H1 (cell line): ENCODE measurements around the gene ANKRD6. TPM values are rescaled to one million over a fixed set of nuclear protein-coding genes. Genes with fewer than 3 reads are reported as not detected.

Source experiments
- CTCF ChIA-PET: fragments of 300-600 bp; sonication (Branson Sonifier 250); formaldehyde crosslinking; loops from one replicate; lab custom pipeline; 2021; ENCODE audit not compliant: partially characterized antibody; lab: Charles Lee
- POLR2A ChIA-PET: fragments of 300-600 bp; sonication (Branson Sonifier 250); formaldehyde crosslinking; loops from one replicate; lab custom pipeline; 2021; ENCODE audit warnings: inconsistent platforms; ENCODE audit not compliant: partially characterized antibody; lab: Charles Lee
- DNase-seq, 2 experiments: peaks; one replicate each; pipeline versions ENCODE4 v3.0.0 to v3.0.0-alpha.2; 2010 to 2022; ENCODE audit warnings: low spot score in 2 of 2, low read depth in 1 of 2, mixed read lengths in 1 of 2
- FAIRE-seq: peaks from 2 replicates; lab custom pipeline; 2011; peaks lifted over from hg19 to GRCh38; lab: Jason Lieb, UNC
- H2AFZ ChIP-seq: 2 replicates; pipeline ENCODE4 v1.8.1; 2012; ENCODE audit warnings: low read length, inconsistent platforms
- H2AK5ac ChIP-seq: 2 replicates; pipeline ENCODE4 v1.6.1; 2013; ENCODE audit warnings: low read depth, low read length
- H2BK120ac ChIP-seq: replicated peaks from 2 replicates; pipeline ENCODE3; 2013; ENCODE audit warnings: low read depth, low read length, inconsistent platforms
- H2BK12ac ChIP-seq: 2 replicates; pipeline ENCODE4 v1.6.1; 2013; ENCODE audit warnings: low read depth, low read length
- H2BK15ac ChIP-seq: 2 replicates; pipeline ENCODE4 v1.6.1; 2013; ENCODE audit warnings: low read length
- H2BK20ac ChIP-seq: 2 replicates; pipeline ENCODE4 v1.6.1; 2013; ENCODE audit warnings: low read length
- H2BK5ac ChIP-seq: 2 replicates; pipeline ENCODE4 v1.6.1; 2013; ENCODE audit warnings: low read depth, low read length
- H3K14ac ChIP-seq: 2 replicates; pipeline ENCODE4 v1.6.1; 2013; ENCODE audit warnings: inconsistent platforms; ENCODE audit not compliant: insufficient read length
- H3K18ac ChIP-seq: 2 replicates; pipeline ENCODE4 v1.6.1; 2013; ENCODE audit warnings: low read length; ENCODE audit errors: extremely low read depth
- H3K23ac ChIP-seq: 2 replicates; pipeline ENCODE4 v1.6.1; 2013; ENCODE audit warnings: inconsistent platforms; ENCODE audit not compliant: insufficient read length
- H3K23me2 ChIP-seq: 2 replicates; pipeline ENCODE4 v1.6.1; 2013; ENCODE audit warnings: low read depth, low read length
- H3K27ac ChIP-seq: 2 replicates; pipeline ENCODE4 v1.6.1; 2011; ENCODE audit warnings: low read depth, low read length, inconsistent platforms
- H3K27me3 ChIP-seq, 4 experiments: replicated peaks in 1 of 4; 1 replicate in 1 of 4; 2 replicates in 3 of 4; pipeline versions ENCODE4 v1.6.1 to v1.8.1; 2011 to 2013; ENCODE audit warnings: low read length in 3 of 4, mild to moderate bottlenecking in 3 of 4, inconsistent platforms in 2 of 4, mixed read lengths in 2 of 4, moderate library complexity in 1 of 4; ENCODE audit not compliant: control insufficient read depth in 3 of 4, insufficient read depth in 3 of 4; ENCODE audit errors: extremely low read depth in 1 of 4
- H3K36me3 ChIP-seq, 4 experiments: 2 replicates each; pipeline versions ENCODE4 v1.6.1 to v1.8.1; 2011 to 2013; ENCODE audit warnings: mild to moderate bottlenecking in 4 of 4, low read length in 3 of 4, moderate library complexity in 2 of 4, control low read depth in 1 of 4, inconsistent platforms in 1 of 4; ENCODE audit not compliant: insufficient read depth in 4 of 4, control insufficient read depth in 2 of 4
- H3K4ac ChIP-seq: replicated peaks from 2 replicates; pipeline ENCODE3; 2013; ENCODE audit warnings: low read length, low read depth, mixed read lengths, inconsistent platforms; ENCODE audit not compliant: insufficient read length
- H3K4me1 ChIP-seq, 4 experiments: replicated peaks in 1 of 4; 1 replicate in 1 of 4; 2 replicates in 3 of 4; pipeline versions ENCODE4 v1.6.1 to v1.8.1; 2011 to 2013; ENCODE audit warnings: low read length in 3 of 4, inconsistent platforms in 2 of 4, mixed read lengths in 1 of 4; ENCODE audit not compliant: insufficient read depth in 4 of 4, control insufficient read depth in 3 of 4
- H3K4me2 ChIP-seq, 2 experiments: 2 replicates each; pipeline versions ENCODE4 v1.6.1 to v1.8.1; 2011 to 2013; ENCODE audit warnings: low read depth in 2 of 2, low read length in 2 of 2, control low read depth in 1 of 2, inconsistent platforms in 1 of 2, mild to moderate bottlenecking in 1 of 2; ENCODE audit not compliant: insufficient read depth in 1 of 2
- H3K4me3 ChIP-seq, 4 experiments: fragments of 200-600, 300-600 bp in 1 of 4; sonication (generic), shearing (Covaris generic), sonication (Bioruptor Twin) in 1 of 4; 2 replicates each; pipeline versions ENCODE4 v1.5.1 to v1.8.1; 2011 to 2016; ENCODE audit warnings: low read length in 4 of 4, low read depth in 3 of 4, control low read depth in 2 of 4, inconsistent platforms in 2 of 4, mild to moderate bottlenecking in 2 of 4, mixed read lengths in 1 of 4, moderate library complexity in 1 of 4; ENCODE audit not compliant: insufficient read depth in 2 of 4; ENCODE audit errors: extremely low read depth in 1 of 4
- H3K56ac ChIP-seq: replicated peaks from 2 replicates; pipeline ENCODE3; 2013; ENCODE audit warnings: low read depth, mild to moderate bottlenecking, mixed read lengths, low read length, inconsistent platforms; ENCODE audit not compliant: insufficient read length
- H3K79me1 ChIP-seq: 2 replicates; pipeline ENCODE4 v1.6.1; 2013; ENCODE audit warnings: low read depth, low read length, control low read depth
- H3K79me2 ChIP-seq, 2 experiments: 2 replicates each; pipeline versions ENCODE4 v1.6.1 to v1.8.1; 2012 to 2013; ENCODE audit warnings: low read length in 2 of 2, mild to moderate bottlenecking in 2 of 2, inconsistent platforms in 1 of 2; ENCODE audit not compliant: insufficient read depth in 2 of 2, control insufficient read depth in 1 of 2
- H3K9ac ChIP-seq, 4 experiments: replicated peaks in 1 of 4; 1 replicate in 1 of 4; 2 replicates in 3 of 4; pipeline versions ENCODE4 v1.6.1 to v1.8.1; 2011 to 2013; ENCODE audit warnings: low read depth in 3 of 4, low read length in 3 of 4, control low read depth in 2 of 4, mild to moderate bottlenecking in 2 of 4, moderate library complexity in 2 of 4, inconsistent platforms in 1 of 4; ENCODE audit errors: extremely low read depth in 1 of 4
- H3K9me3 ChIP-seq, 2 experiments: 2 replicates each; pipeline versions ENCODE4 v1.6.1 to v1.8.1; 2012 to 2013; ENCODE audit warnings: mild to moderate bottlenecking in 2 of 2, moderate library complexity in 2 of 2, control low read depth in 1 of 2, inconsistent platforms in 1 of 2, low read depth in 1 of 2, low read length in 1 of 2, mixed read lengths in 1 of 2; ENCODE audit not compliant: insufficient read depth in 2 of 2
- H4K20me1 ChIP-seq, 2 experiments: replicated peaks in 1 of 2; 2 replicates each; pipeline versions ENCODE3 to v1.8.1; 2011 to 2013; ENCODE audit warnings: inconsistent platforms in 2 of 2, low read length in 2 of 2, mild to moderate bottlenecking in 1 of 2; ENCODE audit not compliant: insufficient read depth in 2 of 2, control insufficient read depth in 1 of 2
- H4K5ac ChIP-seq: 2 replicates; pipeline ENCODE4 v1.6.1; 2013; ENCODE audit warnings: low read length, low read depth, mixed read lengths, inconsistent platforms; ENCODE audit not compliant: insufficient read length
- H4K8ac ChIP-seq: 2 replicates; pipeline ENCODE4 v1.8.0; 2013; ENCODE audit warnings: mild to moderate bottlenecking, moderate library complexity, low read length, inconsistent platforms; ENCODE audit not compliant: insufficient read depth; ENCODE audit errors: extremely low read depth
- H4K91ac ChIP-seq: replicated peaks from 2 replicates; pipeline ENCODE3; 2013; ENCODE audit warnings: low read length, mixed read lengths, inconsistent platforms; ENCODE audit not compliant: insufficient read length
- ASH2L ChIP-seq: fragments of 200-600, 300-600 bp; sonication (generic); IDR thresholded peaks from one replicate; pipeline ENCODE4 v1.7.1; 2017; ENCODE audit warnings: low read length
- ATF2 ChIP-seq: IDR thresholded peaks from 2 replicates; pipeline ENCODE4 v1.6.1; 2012; ENCODE audit warnings: low read length, inconsistent platforms
- CHD2 ChIP-seq: IDR thresholded peaks from 2 replicates; pipeline ENCODE4 v1.6.1; 2012; ENCODE audit warnings: low read length, improper control_type of control experiment
- CREB1 ChIP-seq: IDR thresholded peaks from 2 replicates; pipeline ENCODE4 v1.6.1; 2012; ENCODE audit warnings: inconsistent platforms
- GABPA ChIP-seq: IDR thresholded peaks from 2 replicates; pipeline ENCODE4 v1.6.1; 2011; ENCODE audit warnings: mild to moderate bottlenecking, low read length, moderate library complexity, borderline replicate concordance; ENCODE audit not compliant: insufficient read depth
- HDAC2 ChIP-seq, 2 experiments: fragments of 300-600 bp in 1 of 2; sonication (generic) in 1 of 2; IDR thresholded peaks; 2 replicates each; pipeline ENCODE4 v1.6.1; 2011 to 2012; ENCODE audit warnings: low read depth in 2 of 2, low read length in 2 of 2, mild to moderate bottlenecking in 2 of 2, moderate library complexity in 2 of 2, borderline replicate concordance in 1 of 2, inconsistent platforms in 1 of 2
- MAFK ChIP-seq: IDR thresholded peaks from 2 replicates; pipeline ENCODE4 v1.6.1; 2012; ENCODE audit warnings: low read depth, mild to moderate bottlenecking, improper control_type of control experiment, low read length
- POLR2A ChIP-seq, 2 experiments: IDR thresholded peaks; 1 replicate in 1 of 2; 2 replicates in 1 of 2; pipeline ENCODE4 v1.6.1; 2011; ENCODE audit warnings: low read depth in 2 of 2, low read length in 2 of 2, mild to moderate bottlenecking in 2 of 2; ENCODE audit errors: control extremely low read depth in 1 of 2
- RBBP5 ChIP-seq: IDR thresholded peaks from 2 replicates; pipeline ENCODE4 v1.7.1; 2012; ENCODE audit warnings: low read depth, mild to moderate bottlenecking, inconsistent platforms, low read length, moderate library complexity, borderline replicate concordance
- SAP30 ChIP-seq: fragments of 300-600 bp; sonication (generic); IDR thresholded peaks from 2 replicates; pipeline ENCODE4 v1.7.1; 2012; ENCODE audit warnings: low read length, moderate library complexity, mild to moderate bottlenecking, inconsistent platforms; ENCODE audit not compliant: insufficient read depth, insufficient replicate concordance
- SIN3A ChIP-seq, 2 experiments: IDR thresholded peaks in 1 of 2; conservative IDR thresholded peaks in 1 of 2; 2 replicates each; pipeline ENCODE4 v1.6.1; 2011 to 2012; ENCODE audit warnings: low read length in 2 of 2, improper control_type of control experiment in 1 of 2, low read depth in 1 of 2, mild to moderate bottlenecking in 1 of 2
- SUZ12 ChIP-seq: fragments of 200-600 bp; sonication (generic); IDR thresholded peaks from 2 replicates; pipeline ENCODE4 v1.6.1; 2012; ENCODE audit warnings: mild to moderate bottlenecking, inconsistent platforms, low read length, moderate library complexity, mixed read lengths
- WGBS, 2 experiments: shearing (Covaris generic) in 1 of 2; methylation state at CpG; one replicate each; pipeline versions ENCODE4 v1.1.6 to v1.1.7; 2013 to 2015; ENCODE audit warnings: low lambda C conversion rate in 2 of 2, mixed read lengths in 2 of 2, inconsistent platforms in 1 of 2, low coverage in 1 of 2, missing lambda C conversion rate in 1 of 2; ENCODE audit not compliant: insufficient replicate concordance in 2 of 2, insufficient coverage in 1 of 2, insufficient read length in 1 of 2; ENCODE audit errors: extremely low coverage in 1 of 2, missing lambda C conversion rate in 1 of 2; 5-methylcytosine and 5-hydroxymethylcytosine counted together
- polyA plus RNA-seq, 7 experiments: library from polyadenylated mRNA; depleted of rRNA in 3 of 7; stranded (reverse) in 5 of 7; unstranded in 2 of 7; fragments of >200 nt in 5 of 7; fragments of 200-250 nt in 2 of 7; gene quantifications; 1 replicate in 5 of 7; 2 replicates in 1 of 7; 4 replicates in 1 of 7; pipeline versions ENCODE4 v1.2.1 to v1.2.3, GENCODE V29; 2011 to 2013; ENCODE audit warnings: missing spikeins in 2 of 7, mixed read lengths in 2 of 7
- total RNA-seq: library from RNA; stranded (reverse); fragmentation: NEBNext Ultra II Directional; extraction: Animal tissue kit (Norgen Biotek cat#: 25700); gene quantifications from 2 replicates; pipeline ENCODE4 v1.2.1, GENCODE V29; 2021

The ANKRD6 gene
- total and polyA plus RNA-seq, 2 of the 8 experiments (the other 6 are each of a cell fraction or from before 2014, with no cell fraction given), result 5.9 to 12.8 TPM

DNA sequence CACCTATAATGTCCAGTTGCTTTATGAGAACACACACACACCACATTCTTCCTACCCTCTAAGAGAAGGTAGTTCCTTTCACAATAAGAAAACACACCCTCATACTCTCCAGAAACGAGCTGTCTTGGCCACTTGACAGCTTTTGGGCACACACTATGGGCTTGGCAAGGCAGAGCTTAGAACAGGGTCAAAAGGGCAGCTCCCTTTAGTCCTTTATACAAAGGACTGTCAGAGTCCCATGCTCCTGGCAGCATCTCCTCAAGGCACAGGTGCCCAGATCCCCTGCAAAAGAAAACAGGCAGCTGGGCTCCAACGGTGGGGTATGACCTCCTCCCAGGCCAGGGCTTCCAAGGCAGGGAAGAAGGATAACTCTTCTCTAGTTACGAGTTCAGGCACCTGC is 210.5 kb downstream of the ANKRD6 start:
- H3K14ac ChIP-seq, result no peak overlapping the region
- H3K23ac ChIP-seq, result no peak overlapping the region
- DNase-seq, result no peak
- no peak overlapping the region for H3K4me2 ChIP-seq
- no peaks in the 10 kb centered on the region for H3K9me3 ChIP-seq
- no peak overlapping the region for H3K4me3 ChIP-seq
- no peaks in the 10 kb centered on the region; a peak in 1 of 4 replicates for H3K79me2 ChIP-seq
- WGBS, 2 experiments, result 81% methylated on average over 3 of the region's 3 CpGs; no CpG with 5 or more reads in 1 of the 2 experiments
- H3K56ac ChIP-seq, result no peak overlapping the region
- H3K4ac ChIP-seq, result no peak overlapping the region
- no peak overlapping the region for H2BK20ac ChIP-seq
- POLR2A ChIA-PET, result interaction anchor here (1.4 kb wide), 1 partner anchor 22 kb away, joined by 3 read pairs; no protein-coding TSS in a partner anchor
- no peak overlapping the region for H2BK5ac ChIP-seq
- peaks cover 2% of the 10 kb centered on the region in 2 experiments for H4K20me1 ChIP-seq
- no peak for FAIRE-seq
- peaks cover 24 to 65% (median 60%) of the 10 kb centered on the region in 4 experiments for H3K36me3 ChIP-seq
- no peak overlapping the region for H4K91ac ChIP-seq
- H3K27ac ChIP-seq, result no peak overlapping the region
- peaks cover 0 to 3% (median 0%) of the 10 kb centered on the region in 4 experiments; a peak in 1 of 7 replicates for H3K4me1 ChIP-seq
- H2BK120ac ChIP-seq, result no peak overlapping the region
- H4K5ac ChIP-seq, result no peak overlapping the region
- no peak overlapping the region for H2BK12ac ChIP-seq
- H4K8ac ChIP-seq, result no peak overlapping the region
- H2BK15ac ChIP-seq, result no peak overlapping the region
- no peak overlapping the region for H2AFZ ChIP-seq
- no peak overlapping the region for H3K9ac ChIP-seq
- H3K23me2 ChIP-seq, result no peaks in the 10 kb centered on the region; the same call in 1 of the 2 replicates
- no peaks in the 10 kb centered on the region for H3K79me1 ChIP-seq
- no peak overlapping the region for H2AK5ac ChIP-seq
- H3K27me3 ChIP-seq, result no peaks in the 10 kb centered on the region
- no peak overlapping the region for H3K18ac ChIP-seq
- CTCF ChIA-PET, result interaction anchor here (0.6 to 1.0 kb wide), 2 partner anchors 211 to 287 kb away, joined by 3 to 4 read pairs; partner anchors contain the start of gene ANKRD6
- TF ChIP-seq HDAC2 (IDR thresholded peaks at IDR 0.05; ENCODE audit: borderline replicate concordance in 1 of 2, low read depth in 2 of 2, low read length in 2 of 2) (no peak), SUZ12 (no peak), GABPA (no peak), RBBP5 (no peak), ATF2 (no peak), MAFK (no peak), CREB1 (no peak), CHD2 (no peak), POLR2A (IDR thresholded peaks at IDR 0.05; ENCODE audit: control extremely low read depth in 1 of 2, low read depth in 2 of 2, low read length in 2 of 2) (no peak), ASH2L (no peak), SIN3A (conservative IDR thresholded peaks at IDR 0.05 in 1 of 2, IDR thresholded peaks at IDR 0.05 in 1 of 2; ENCODE audit: low read depth in 1 of 2, low read length in 2 of 2) (no peak), SAP30 (no peak)
